Transverse colon (tissue), 4 donors: ENCODE data around the gene ZDHHC6. TPM values are rescaled to one million over a fixed set of nuclear protein-coding genes. Genes with fewer than 3 reads are reported as not detected.
A peak's percentile ranks its signal among the peaks of the same experiment; 100 is the strongest.

Source experiments
- DNase-seq: peaks from one replicate; pipeline ENCODE4 v3.0.0-alpha.2; 2019
- H3K27ac ChIP-seq, 4 donors: fragments of 200-600 bp; sonication (generic); 2 replicates each; pipeline ENCODE4 v1.5.1; 2016 to 2018; ENCODE audit warnings: inconsistent platforms in 4 of 4
- H3K27me3 ChIP-seq: fragments of 200-600 bp; sonication (generic); 2 replicates; pipeline ENCODE4 v1.5.1; 2017; ENCODE audit warnings: inconsistent platforms
- H3K36me3 ChIP-seq, 4 donors: fragments of 200-600 bp; sonication (generic); 2 replicates each; pipeline ENCODE4 v1.5.1; 2017 to 2019; ENCODE audit warnings: inconsistent platforms in 4 of 4
- H3K4me1 ChIP-seq, 4 donors: fragments of 200-600 bp; sonication (generic); 2 replicates each; pipeline ENCODE4 v1.5.1; 2017 to 2020; ENCODE audit warnings: inconsistent platforms in 4 of 4
- H3K4me3 ChIP-seq, 4 donors: fragments of 200-600 bp; sonication (generic); 1 replicate in 1 of 4; 2 replicates in 3 of 4; pipeline versions ENCODE4 v1.5.1 to v1.6.1; 2017 to 2019; ENCODE audit warnings: inconsistent platforms in 4 of 4
- H3K9me3 ChIP-seq, 2 donors: fragments of 200-600 bp; sonication (generic); 2 replicates each; pipeline ENCODE4 v1.5.1; 2017 to 2019; ENCODE audit warnings: inconsistent platforms in 2 of 2
- CTCF ChIP-seq, 5 experiments: fragments of 200-600 bp in 3 of 5; fragments of 450-650 bp in 2 of 5; sonication (generic) in 3 of 5; IDR thresholded peaks; 1 replicate in 2 of 5; 2 replicates in 3 of 5; pipeline ENCODE4 v1.5.1; 2016 to 2017; ENCODE audit warnings: antibody characterized with exemption in 5 of 5, inconsistent platforms in 3 of 5, mild to moderate bottlenecking in 2 of 5, moderate library complexity in 1 of 5
- EP300 ChIP-seq: sonication (generic); formaldehyde crosslinking; IDR thresholded peaks from one replicate; pipeline ENCODE4 v1.6.1; 2017; ENCODE audit warnings: antibody characterized with exemption, low read depth
- POLR2A ChIP-seq: fragments of 450-650 bp; IDR thresholded peaks from one replicate; pipeline ENCODE4 v1.6.1; 2016; ENCODE audit warnings: antibody characterized with exemption, mild to moderate bottlenecking, moderate library complexity
- POLR2AphosphoS5 ChIP-seq, 3 donors: sonication (generic); formaldehyde crosslinking; IDR thresholded peaks; one replicate each; pipeline ENCODE4 v1.6.1; 2016; ENCODE audit warnings: antibody characterized with exemption in 3 of 3
- WGBS, 2 donors: methylation state at CpG; one replicate each; pipeline ENCODE4 v1.1.5; 2018; ENCODE audit warnings: low coverage in 1 of 2; 5-methylcytosine and 5-hydroxymethylcytosine counted together
- in situ Hi-C, 4 donors: fragments of 200-750 bp; cut with MboI; loops; one replicate each; pipeline versions ENCODE4 v1.15.0 to v1.15.1; 2017; ENCODE audit warnings: low sequenced_read_pairs in 3 of 4, low pct_ligation_motif_present in 1 of 4, low pct_unique_long_range_greater_than_20kb in 1 of 4
- intact Hi-C: fragments of 100-400 bp; cut with DNase I; formaldehyde crosslinking; loops from one replicate; pipeline ENCODE4 v1.15.1; 2023; ENCODE audit warnings: low total_unique reads
- total RNA-seq, 4 donors: library from RNA; depleted of rRNA; stranded (reverse); fragments of >200 nt; gene quantifications; one replicate each; pipeline ENCODE4 v1.1.0, GENCODE V29; 2016

Gene ZDHHC6, protein sequence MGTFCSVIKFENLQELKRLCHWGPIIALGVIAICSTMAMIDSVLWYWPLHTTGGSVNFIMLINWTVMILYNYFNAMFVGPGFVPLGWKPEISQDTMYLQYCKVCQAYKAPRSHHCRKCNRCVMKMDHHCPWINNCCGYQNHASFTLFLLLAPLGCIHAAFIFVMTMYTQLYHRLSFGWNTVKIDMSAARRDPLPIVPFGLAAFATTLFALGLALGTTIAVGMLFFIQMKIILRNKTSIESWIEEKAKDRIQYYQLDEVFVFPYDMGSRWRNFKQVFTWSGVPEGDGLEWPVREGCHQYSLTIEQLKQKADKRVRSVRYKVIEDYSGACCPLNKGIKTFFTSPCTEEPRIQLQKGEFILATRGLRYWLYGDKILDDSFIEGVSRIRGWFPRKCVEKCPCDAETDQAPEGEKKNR
- 10 to 100 TPM; 13.1 to 46.4 (median 24.6) TPM for total RNA-seq

DNA sequence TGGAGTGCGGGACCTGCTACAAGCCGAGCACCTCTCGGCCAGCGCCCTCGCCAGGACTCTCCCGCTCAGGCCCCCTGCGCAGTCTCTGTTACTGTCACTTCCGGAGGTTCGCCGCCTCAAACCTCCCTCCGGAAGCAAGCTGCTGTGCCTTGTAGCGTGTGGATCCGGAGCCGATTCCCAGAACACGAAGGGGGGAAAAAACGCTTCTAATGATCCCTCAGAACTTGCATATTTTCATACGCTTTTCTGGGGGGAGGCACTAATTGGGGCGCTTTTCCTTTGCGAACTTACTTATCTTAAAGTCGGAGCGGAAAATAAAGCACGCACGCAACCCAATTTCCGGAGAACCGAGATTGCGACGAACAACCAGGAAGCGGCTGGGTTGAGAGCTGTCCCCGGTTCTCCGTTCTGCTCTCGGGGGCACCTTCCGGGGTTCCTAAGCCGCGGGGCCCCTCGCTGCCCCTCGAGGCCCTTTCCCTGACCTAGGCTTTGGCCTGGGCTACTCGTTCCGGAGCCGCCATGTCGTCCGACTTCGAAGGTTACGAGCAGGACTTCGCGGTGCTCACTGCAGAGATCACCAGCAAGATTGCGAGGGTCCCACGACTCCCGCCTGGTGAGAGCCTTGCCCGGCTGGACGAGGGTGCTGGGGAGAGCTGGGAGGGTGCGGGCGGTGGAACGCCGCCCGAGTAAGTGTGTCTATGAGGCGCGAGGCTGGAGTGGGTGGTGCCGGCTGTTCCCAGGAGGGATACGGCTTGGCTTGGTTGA, at the start of gene ZDHHC6, which contains the start of gene VTI1A:
TSS of gene ZDHHC6 (minus strand) at position 60 of the 765 bp plus-strand sequence. CDS start 1,478 bp downstream, outside the sequence.
TSS of gene VTI1A (plus strand) at position 361 of the 765 bp plus-strand sequence. CDS start at position 520, 159 bp downstream.
- H3K27ac ChIP-seq = peak within 1 kb of the TSS; percentile 86 to 90 (median 89)
- peak; percentile 88 for DNase-seq
- in situ Hi-C loops = loop anchor here (25.0 kb wide), 1 partner anchor 260 kb away; the partner anchor contains the start of gene GPAM (in 4 of the 4)
- H3K27me3 ChIP-seq = no peaks in the 10 kb centered on the region
- H3K36me3 ChIP-seq = peaks cover 0 to 10% (median 0%) of the 10 kb centered on the region in 4 donors
- WGBS, 2 donors = 0 to 1% methylated on average over 3 to 56 of the region's 59 CpGs
- intact Hi-C loops = no loop called here
- H3K9me3 ChIP-seq = no peaks in the 10 kb centered on the region
- peak within 1 kb of the TSS; percentile 63 to 85 (median 76) for H3K4me3 ChIP-seq
- TF ChIP-seq EP300 (no peak), POLR2AphosphoS5 (IDR thresholded peaks at IDR 0.05) (peak in 2 of 3 donors; percentile 80 to 83), CTCF (IDR thresholded peaks at IDR 0.05) (peak in 2 of 5 experiments; percentile 11 to 27), POLR2A (peak; percentile 82)
- H3K4me1 ChIP-seq = peaks cover 7 to 36% (median 23%) of the 10 kb centered on the region in 4 donors

DNA sequence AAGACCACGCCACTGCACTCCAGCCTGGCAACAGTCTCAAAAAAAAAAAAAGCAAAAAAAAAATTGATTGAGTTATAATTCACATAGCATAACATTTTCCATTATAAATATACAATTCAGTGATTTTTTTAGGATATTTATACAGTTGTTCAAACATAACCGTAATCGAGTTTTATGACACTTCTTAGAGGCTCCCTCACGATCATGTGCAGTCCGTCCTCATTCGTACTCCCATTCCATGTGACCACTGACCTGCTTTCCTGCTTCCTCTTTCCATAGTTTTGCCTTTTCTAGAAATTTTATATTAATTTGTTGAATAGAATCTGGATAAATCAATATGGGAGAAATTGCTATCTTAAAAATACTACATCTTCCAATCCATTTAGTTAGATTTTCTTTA, 46.0 kb upstream of the ZDHHC6 start:
- no peak for DNase-seq
- no peak overlapping the region for H3K27ac ChIP-seq
- intact Hi-C loops = no loop called here
- peaks cover 0 to 20% (median 2%) of the 10 kb centered on the region in 4 donors for H3K4me1 ChIP-seq
- no peaks in the 10 kb centered on the region for H3K27me3 ChIP-seq
- no peaks in the 10 kb centered on the region for H3K9me3 ChIP-seq
- no peaks in the 10 kb centered on the region for H3K36me3 ChIP-seq
- TF ChIP-seq POLR2AphosphoS5 (IDR thresholded peaks at IDR 0.05) (no peak), CTCF (IDR thresholded peaks at IDR 0.05) (no peak), POLR2A (no peak), EP300 (no peak)
- in situ Hi-C loops = loop anchor here in 1 of 4 donors (25.0 kb wide), 1 partner anchor 895 kb away; no protein-coding TSS in a partner anchor
- WGBS, 2 donors = 53 to 62% methylated on average over 6 of the region's 6 CpGs
- no peak overlapping the region for H3K4me3 ChIP-seq

DNA sequence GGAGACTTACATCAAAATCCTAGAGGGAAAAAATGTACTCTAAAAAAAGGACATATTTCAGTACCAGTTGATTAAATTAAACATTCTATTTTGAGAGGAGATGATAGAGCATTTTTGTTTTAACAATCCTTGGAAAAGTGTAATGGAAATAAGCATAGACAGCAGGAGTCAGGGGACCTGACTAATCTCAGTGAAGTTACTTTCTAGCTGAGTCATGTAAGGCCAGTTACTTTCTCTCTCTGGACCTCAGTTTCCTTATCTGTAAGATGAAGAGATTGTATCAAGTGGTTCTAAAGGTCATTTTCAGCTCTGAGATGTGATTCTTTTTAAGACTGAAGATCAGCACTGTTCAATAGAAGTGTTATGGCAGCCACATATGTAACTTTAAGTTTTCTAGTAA, 44.4 kb upstream of the ZDHHC6 start:
- peaks cover 0 to 23% (median 2%) of the 10 kb centered on the region in 4 donors for H3K4me1 ChIP-seq
- H3K9me3 ChIP-seq = no peaks in the 10 kb centered on the region
- H3K27ac ChIP-seq = no peak overlapping the region
- no peak overlapping the region for H3K4me3 ChIP-seq
- TF ChIP-seq CTCF (IDR thresholded peaks at IDR 0.05) (no peak), EP300 (no peak), POLR2AphosphoS5 (IDR thresholded peaks at IDR 0.05) (no peak), POLR2A (no peak)
- H3K36me3 ChIP-seq = no peaks in the 10 kb centered on the region
- intact Hi-C loops (no loop called here), in situ Hi-C loops (loop anchor here in 1 of 4 donors (25.0 kb wide), 1 partner anchor 896 kb away; no protein-coding TSS in a partner anchor)
- no peaks in the 10 kb centered on the region for H3K27me3 ChIP-seq
- DNase-seq = no peak

DNA sequence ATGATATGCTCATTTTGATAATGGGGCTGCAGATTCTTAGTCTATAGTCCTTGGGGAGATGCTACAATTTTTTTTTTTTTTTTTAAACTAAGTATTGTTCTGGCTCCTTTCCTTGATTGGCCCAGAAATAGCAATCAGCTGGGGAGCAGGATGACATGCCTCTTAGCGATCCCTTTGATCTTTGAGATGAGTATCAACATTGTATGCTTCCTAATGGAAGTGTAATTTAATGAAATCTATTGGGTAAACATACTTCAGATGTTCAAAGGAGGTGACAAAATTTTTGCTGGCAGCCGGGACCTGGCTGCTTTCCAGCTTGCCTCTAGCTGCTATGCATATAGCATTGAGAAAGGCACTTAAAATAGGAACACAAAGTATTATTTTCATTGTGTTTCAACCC, 43.8 kb upstream of the ZDHHC6 start:
- Histone ChIP-seq H3K36me3 (no peaks in the 10 kb centered on the region), H3K4me3 (no peak overlapping the region), H3K9me3 (no peaks in the 10 kb centered on the region), H3K27me3 (no peaks in the 10 kb centered on the region), H3K27ac (no peak overlapping the region), H3K4me1 (peaks cover 0 to 23% (median 2%) of the 10 kb centered on the region in 4 donors)
- no peak for DNase-seq
- intact Hi-C loops = no loop called here
- in situ Hi-C loops = loop anchor here in 1 of 4 donors (25.0 kb wide), 1 partner anchor 897 kb away; no protein-coding TSS in a partner anchor
- TF ChIP-seq POLR2AphosphoS5 (IDR thresholded peaks at IDR 0.05) (no peak), CTCF (IDR thresholded peaks at IDR 0.05) (no peak), EP300 (no peak), POLR2A (no peak)
- 49 to 60% methylated on average over 2 of the region's 2 CpGs for WGBS, 2 donors
